HEK293T (cell line): ENCODE data around the gene CLTRN.

Experiments used
- CTCF ChIA-PET: fragments of 350-600 bp; formaldehyde crosslinking; extraction: SDS; loops from one replicate; lab custom pipeline; 2021; ENCODE audit warnings: antibody characterized with exemption, inconsistent platforms; lab: Yijun Ruan, JAX
- POLR2A ChIA-PET: fragments of 350-600 bp; formaldehyde crosslinking; extraction: SDS; loops from one replicate; lab custom pipeline; 2020; ENCODE audit warnings: antibody characterized with exemption, inconsistent platforms; lab: Yijun Ruan, JAX
- DNase-seq: peaks from one replicate; pipeline ENCODE4 v3.0.0; 2012; ENCODE audit warnings: mixed read lengths; ENCODE audit errors: extremely low spot score
- ARNT ChIP-seq: fragments of 450-650 bp; IDR thresholded peaks from 2 replicates; pipeline ENCODE4 v1.6.1; 2017; ENCODE audit warnings: mild to moderate bottlenecking
- BHLHE40 ChIP-seq: fragments of 450-650 bp; IDR thresholded peaks from 2 replicates; pipeline ENCODE4 v1.6.1; 2016; ENCODE audit warnings: mild to moderate bottlenecking, moderate library complexity, borderline replicate concordance
- CTBP1 ChIP-seq: fragments of 450-650 bp; IDR thresholded peaks from 2 replicates; pipeline ENCODE4 v1.6.1; 2016; ENCODE audit warnings: borderline replicate concordance
- ELF4 ChIP-seq: fragments of 450-650 bp; IDR thresholded peaks from 2 replicates; pipeline ENCODE4 v1.6.1; 2017; ENCODE audit warnings: antibody characterized with exemption
- FOXA1 ChIP-seq: fragments of 450-650 bp; IDR thresholded peaks from 2 replicates; pipeline ENCODE4 v1.6.1; 2016; ENCODE audit warnings: mild to moderate bottlenecking
- FOXK2 ChIP-seq: fragments of 450-650 bp; IDR thresholded peaks from 2 replicates; pipeline ENCODE4 v1.6.1; 2016; ENCODE audit warnings: mild to moderate bottlenecking
- FOXM1 ChIP-seq: fragments of 450-650 bp; IDR thresholded peaks from 2 replicates; pipeline ENCODE4 v1.6.1; 2017; ENCODE audit warnings: mild to moderate bottlenecking, borderline replicate concordance
- HDGF ChIP-seq: fragments of 450-650 bp; IDR thresholded peaks from 2 replicates; pipeline ENCODE4 v1.6.1; 2017; ENCODE audit warnings: antibody characterized with exemption, borderline replicate concordance
- L3MBTL2 ChIP-seq: fragments of 450-650 bp; conservative IDR thresholded peaks from 2 replicates; pipeline ENCODE4 v1.6.1; 2016; ENCODE audit warnings: mild to moderate bottlenecking
- LEF1 ChIP-seq: fragments of 450-650 bp; IDR thresholded peaks from 2 replicates; pipeline ENCODE4 v1.6.1; 2017; ENCODE audit warnings: mild to moderate bottlenecking, borderline replicate concordance
- NFRKB ChIP-seq: fragments of 450-650 bp; IDR thresholded peaks from 2 replicates; pipeline ENCODE4 v1.6.1; 2016; ENCODE audit warnings: mild to moderate bottlenecking, moderate library complexity
- PKNOX1 ChIP-seq: fragments of 450-650 bp; IDR thresholded peaks from 2 replicates; pipeline ENCODE4 v1.6.1; 2016
- SP1 ChIP-seq: fragments of 450-650 bp; IDR thresholded peaks from 2 replicates; pipeline ENCODE4 v1.6.1; 2017
- SUZ12 ChIP-seq: fragments of 450-650 bp; IDR thresholded peaks from 2 replicates; pipeline ENCODE4 v1.6.1; 2016; ENCODE audit warnings: mild to moderate bottlenecking
- TARDBP ChIP-seq: fragments of 450-650 bp; IDR thresholded peaks from 2 replicates; pipeline ENCODE4 v1.6.1; 2016
- ZNF384 ChIP-seq: fragments of 450-650 bp; IDR thresholded peaks from 2 replicates; pipeline ENCODE4 v1.6.1; 2016

The CLTRN gene

GRCh38 chrX:15683193-15683592 lies 18.6 kb upstream of the CLTRN start:
- DNase-seq, result no peak
- TF ChIP-seq L3MBTL2, result no peak
- TF ChIP-seq SP1, result no peak
- no peak for TF ChIP-seq HDGF
- TF ChIP-seq BHLHE40, result no peak
- no peak for TF ChIP-seq TARDBP
- no peak for TF ChIP-seq FOXA1
- TF ChIP-seq ARNT, result no peak
- TF ChIP-seq LEF1, result no peak
- no peak for TF ChIP-seq ZNF384
- no peak for TF ChIP-seq CTBP1
- TF ChIP-seq PKNOX1, result no peak
- TF ChIP-seq FOXM1, result no peak
- TF ChIP-seq SUZ12, result no peak
- no peak for TF ChIP-seq NFRKB
- no peak for TF ChIP-seq FOXK2
- ChIA-PET CTCF (no interaction called here), POLR2A (interaction anchor here (1.2 kb wide), 1 partner anchor 8 kb away, joined by 3 read pairs; no protein-coding TSS in a partner anchor)

DNA sequence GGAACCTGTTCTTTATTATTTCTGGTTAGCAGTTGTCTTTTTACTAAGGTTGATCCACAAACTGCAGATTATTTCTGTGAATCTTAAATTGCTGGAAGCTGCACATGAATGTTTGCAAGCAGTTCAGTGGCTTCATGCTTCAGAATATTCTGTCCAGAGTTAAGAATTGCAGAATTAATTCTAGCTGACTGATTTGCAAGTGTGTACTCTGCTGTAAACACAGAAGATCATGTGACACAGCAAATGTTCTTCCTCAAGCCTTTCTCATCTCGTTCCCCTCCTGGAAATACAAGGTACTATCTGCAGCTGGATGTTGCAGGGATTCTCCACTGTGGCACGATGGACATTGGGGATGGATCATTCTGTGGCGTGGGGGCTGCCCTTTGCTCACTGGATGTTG lies 16.8 kb upstream of the CLTRN start:
- TF ChIP-seq TARDBP (no peak), CTBP1 (no peak), LEF1 (no peak), SUZ12 (no peak)
- DNase-seq, result no peak
- ChIA-PET POLR2A (no interaction called here), CTCF (no interaction called here)

GRCh38 chrX:15680401-15680800 lies 15.8 kb upstream of the CLTRN start:
- POLR2A ChIA-PET, result no interaction called here
- DNase-seq, result no peak
- CTCF ChIA-PET, result no interaction called here
- no peak for TF ChIP-seq FOXK2
- TF ChIP-seq HDGF, result no peak
- TF ChIP-seq LEF1, result no peak
- no peak for TF ChIP-seq FOXA1
- no peak for TF ChIP-seq BHLHE40
- no peak for TF ChIP-seq SP1
- no peak for TF ChIP-seq FOXM1
- TF ChIP-seq ARNT, result no peak
- no peak for TF ChIP-seq NFRKB
- no peak for TF ChIP-seq TARDBP
- TF ChIP-seq L3MBTL2, result no peak
- no peak for TF ChIP-seq SUZ12
- TF ChIP-seq PKNOX1, result no peak
- TF ChIP-seq ZNF384, result no peak
- no peak for TF ChIP-seq CTBP1

DNA sequence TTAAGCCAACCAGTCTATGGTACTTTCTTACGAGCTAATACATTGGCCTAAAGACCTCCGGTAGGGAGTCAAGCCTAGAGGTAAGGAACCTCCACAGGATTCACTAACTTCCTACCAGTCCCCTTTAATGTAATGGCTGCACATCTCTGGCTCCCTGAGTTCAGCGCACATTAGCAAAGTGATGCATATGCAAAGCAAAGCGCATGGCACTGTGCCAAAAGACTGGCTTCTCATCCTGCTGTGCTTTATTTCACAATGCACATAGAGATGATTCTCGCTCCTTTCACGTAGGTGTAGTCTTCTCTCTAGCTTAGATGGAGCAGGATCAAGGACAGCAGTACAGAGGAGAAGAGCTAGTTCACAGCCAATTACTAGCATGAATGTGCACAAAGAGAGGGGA lies 14.6 kb upstream of the CLTRN start:
- DNase-seq, result no peak
- ChIA-PET CTCF (no interaction called here), POLR2A (no interaction called here)
- TF ChIP-seq BHLHE40 (no peak), HDGF (no peak), FOXM1 (no peak), FOXK2 (no peak), PKNOX1 (no peak), L3MBTL2 (no peak), FOXA1 (no peak), ELF4 (no peak), NFRKB (no peak), ZNF384 (no peak), CTBP1 (no peak), ARNT (no peak), LEF1 (no peak), SP1 (no peak), TARDBP (no peak), SUZ12 (no peak)

GRCh38 chrX:15678339-15678738 lies 13.7 kb upstream of the CLTRN start:
- no peak for DNase-seq
- TF ChIP-seq CTBP1 (no peak), TARDBP (no peak), LEF1 (no peak), ZNF384 (no peak), SP1 (no peak), PKNOX1 (no peak), ARNT (no peak), BHLHE40 (no peak), FOXA1 (no peak), FOXM1 (no peak), HDGF (no peak), ELF4 (no peak), NFRKB (no peak)
- ChIA-PET POLR2A (no interaction called here), CTCF (no interaction called here)

- ChIA-PET CTCF (no interaction called here), POLR2A (interaction anchor here (1.5 kb wide), 1 partner anchor 178 kb away, joined by 3 read pairs; the partner anchor contains the start of gene AP1S2)
- DNase-seq, result no peak
- TF ChIP-seq ARNT, result no peak
- no peak for TF ChIP-seq ZNF384
- TF ChIP-seq CTBP1, result no peak
- TF ChIP-seq PKNOX1, result no peak
- no peak for TF ChIP-seq ELF4
- no peak for TF ChIP-seq SP1
Observed at GRCh38 chrX:15676886-15677285, 12.3 kb upstream of the CLTRN start.
